ENCODE data around the gene SLC28A1.
"Not testable (repeated sequence)": the region's sequence is repeated elsewhere in the genome, so short reads cannot be mapped to it uniquely, and the experiment has no call there.

Gene SLC28A1

GRCh38 chr15:84876269-84876668, 8.2 kb upstream of the SLC28A1 start:
- no peak for TF ChIP-seq CTCF (conservative IDR thresholded peaks at IDR 0.05; ENCODE audit: control insufficient read depth, insufficient read depth, low read depth, low read length)
- DNase-seq (ENCODE audit: low read depth) = no peak

GRCh38 chr15:84877701-84878100, 6.8 kb upstream of the SLC28A1 start:
- not testable (repeated sequence) for H3K4me3 ChIP-seq (ENCODE audit: control insufficient read depth, low read depth, low read length); DNase-seq (ENCODE audit: low read depth)

More at GRCh38 chr15:84876269-84876668, 8.2 kb upstream of the SLC28A1 start:
- H3K4me3 ChIP-seq (ENCODE audit: control insufficient read depth, low read depth, low read length) = no peak overlapping the region

GRCh38 chr15:84878504-84878903, 6.0 kb upstream of the SLC28A1 start:
- peak; percentile 55 for DNase-seq (ENCODE audit: low read depth)
- no peak overlapping the region for H3K4me3 ChIP-seq (ENCODE audit: control insufficient read depth, low read depth, low read length)
- peak; percentile 63 for TF ChIP-seq CTCF (conservative IDR thresholded peaks at IDR 0.05; ENCODE audit: control insufficient read depth, insufficient read depth, low read depth, low read length)

GRCh38 chr15:84879088-84879780, 5.2 kb upstream of the SLC28A1 start:
- DNase-seq (ENCODE audit: low read depth) = no peak
- no peak overlapping the region for H3K4me3 ChIP-seq (ENCODE audit: control insufficient read depth, low read depth, low read length)
- no peak for TF ChIP-seq CTCF (conservative IDR thresholded peaks at IDR 0.05; ENCODE audit: control insufficient read depth, insufficient read depth, low read depth, low read length)

GRCh38 chr15:84880007-84880406, 4.5 kb upstream of the SLC28A1 start:
- H3K4me3 ChIP-seq (ENCODE audit: control insufficient read depth, low read depth, low read length) = no peak overlapping the region
- TF ChIP-seq CTCF (conservative IDR thresholded peaks at IDR 0.05; ENCODE audit: control insufficient read depth, insufficient read depth, low read depth, low read length) = no peak
- no peak for DNase-seq (ENCODE audit: low read depth)

GRCh38 chr15:84880822-84881519, 3.5 kb upstream of the SLC28A1 start:
- H3K4me3 ChIP-seq (ENCODE audit: control insufficient read depth, low read depth, low read length) = no peak overlapping the region
- DNase-seq (ENCODE audit: low read depth) = no peak
- no peak for TF ChIP-seq CTCF (conservative IDR thresholded peaks at IDR 0.05; ENCODE audit: control insufficient read depth, insufficient read depth, low read depth, low read length)

GRCh38 chr15:84881520-84881830, 3.0 kb upstream of the SLC28A1 start:
- H3K4me3 ChIP-seq (ENCODE audit: control insufficient read depth, low read depth, low read length) = no peak overlapping the region
- no peak for DNase-seq (ENCODE audit: low read depth)
- no peak for TF ChIP-seq CTCF (conservative IDR thresholded peaks at IDR 0.05; ENCODE audit: control insufficient read depth, insufficient read depth, low read depth, low read length)

Measured in fibroblast of mammary gland (primary cell).